NCI-H774 (cell line): ENCODE measurements around the gene ARID1B.

Source experiments
- DNase-seq: peaks from one replicate; lab custom pipeline; 2025; lab: John Stamatoyannopoulos, UW

The ARID1B gene

DNA sequence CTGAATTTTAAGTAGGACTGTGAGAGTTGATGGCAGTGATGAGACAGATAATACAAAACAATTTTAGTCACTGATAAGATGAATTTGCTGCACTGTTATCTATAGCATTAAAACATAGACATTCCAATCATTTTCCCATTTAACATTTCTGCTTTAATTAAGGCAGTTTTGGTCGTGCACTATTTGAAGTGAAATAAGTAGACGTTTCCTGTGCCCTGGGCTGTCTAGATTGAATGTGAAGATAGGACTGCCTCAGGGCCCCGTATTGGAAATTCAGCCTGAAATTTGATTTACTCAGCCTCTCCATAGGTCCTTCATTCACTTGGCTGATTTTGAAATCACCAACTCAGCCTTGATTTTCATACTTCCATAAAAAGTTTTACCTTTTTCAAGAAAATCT lies 48.3 kb downstream of the ARID1B start:
- no peak for DNase-seq

DNA sequence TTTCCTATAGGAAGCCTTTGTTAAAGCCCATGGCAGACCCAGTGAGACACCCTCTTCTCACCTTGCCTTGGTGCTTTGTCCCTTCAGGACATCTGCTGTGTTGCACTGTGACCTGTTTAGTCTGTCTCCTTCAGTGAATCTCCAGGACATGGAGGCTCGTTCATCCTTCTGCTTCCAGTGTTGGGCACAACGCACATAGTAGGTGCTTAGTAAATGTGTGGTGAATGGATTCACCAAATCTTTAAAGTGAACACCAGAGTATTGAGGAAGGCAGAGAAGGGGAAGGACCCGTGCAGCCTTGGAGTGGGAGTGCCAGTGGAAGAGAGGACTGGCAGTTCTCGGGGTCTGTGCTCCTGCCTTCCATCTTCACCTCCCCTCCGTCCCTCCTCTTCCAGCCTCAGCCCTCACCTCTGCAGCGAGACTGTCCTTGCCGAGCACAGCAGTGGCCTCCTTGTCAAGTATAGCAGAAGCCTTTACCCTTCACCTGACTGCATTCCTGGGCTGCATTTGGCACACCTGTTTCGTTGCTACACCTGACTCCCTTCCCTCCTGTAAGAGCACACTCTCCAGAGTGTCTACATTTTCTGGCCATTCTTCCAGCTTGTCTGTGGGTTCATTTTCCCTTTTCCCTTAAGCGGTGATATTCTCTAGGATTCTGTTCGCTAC lies 49.2 kb downstream of the ARID1B start:
- DNase-seq = no peak

DNA sequence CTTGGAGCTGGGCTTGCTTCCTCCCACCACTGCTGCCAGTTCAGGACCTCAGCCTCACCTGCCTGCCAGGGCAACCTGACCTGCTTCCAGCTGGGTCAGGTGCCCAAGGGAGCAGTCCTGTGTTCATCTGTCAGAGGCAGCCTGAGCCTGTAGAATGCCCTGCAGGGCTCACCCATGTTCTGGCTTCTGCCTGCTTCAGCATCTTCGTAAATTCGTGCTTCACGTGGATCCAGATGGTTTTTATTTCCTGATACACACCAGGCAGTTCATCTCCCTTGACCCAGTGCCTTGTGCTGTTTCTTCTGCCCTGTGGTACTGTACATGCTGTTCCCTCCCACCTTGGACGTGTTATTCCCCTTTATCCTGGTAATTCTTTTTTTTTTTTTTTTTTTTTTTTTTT lies 50.2 kb downstream of the ARID1B start:
- no peak for DNase-seq

DNA sequence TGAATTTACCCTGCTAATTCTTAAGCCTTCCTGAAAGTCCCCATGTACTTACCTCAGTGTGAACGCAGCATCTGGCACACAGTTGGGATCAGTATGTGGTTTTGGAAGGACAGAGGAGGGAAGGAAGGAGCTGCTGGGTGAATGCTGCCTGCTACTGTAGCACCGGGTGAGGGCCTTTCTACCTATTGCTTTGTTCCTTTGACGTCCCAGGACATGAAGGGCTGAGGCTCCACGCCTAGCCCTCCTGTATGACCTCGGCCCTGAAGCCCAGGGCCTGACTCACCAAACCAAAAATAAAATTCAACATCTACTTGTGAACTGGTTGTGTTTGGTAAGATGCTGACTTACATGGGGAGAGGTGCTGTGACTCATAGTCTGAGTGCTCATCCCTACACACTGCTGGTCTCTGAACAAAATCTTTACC lies 51.1 kb downstream of the ARID1B start:
- DNase-seq = no peak

DNA sequence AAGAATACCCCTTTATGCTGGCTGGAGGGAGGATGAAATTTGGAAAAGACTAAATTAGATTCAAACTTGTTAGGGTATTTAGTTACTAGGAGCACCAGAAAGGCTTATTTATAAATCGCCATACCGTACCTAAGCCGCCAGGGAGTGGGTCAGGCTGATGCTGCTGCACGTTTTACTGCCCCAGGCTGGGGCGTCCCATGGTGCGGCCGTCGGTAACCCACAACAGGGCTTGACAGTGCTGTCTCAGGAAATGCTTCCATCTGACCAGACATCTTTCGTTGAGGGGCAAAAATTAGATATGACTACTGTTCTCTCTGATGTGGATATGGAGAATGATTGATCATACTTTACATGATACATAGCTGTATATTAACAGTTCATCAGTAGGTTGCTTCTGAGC lies 52.9 kb downstream of the ARID1B start:
- DNase-seq = no peak

DNA sequence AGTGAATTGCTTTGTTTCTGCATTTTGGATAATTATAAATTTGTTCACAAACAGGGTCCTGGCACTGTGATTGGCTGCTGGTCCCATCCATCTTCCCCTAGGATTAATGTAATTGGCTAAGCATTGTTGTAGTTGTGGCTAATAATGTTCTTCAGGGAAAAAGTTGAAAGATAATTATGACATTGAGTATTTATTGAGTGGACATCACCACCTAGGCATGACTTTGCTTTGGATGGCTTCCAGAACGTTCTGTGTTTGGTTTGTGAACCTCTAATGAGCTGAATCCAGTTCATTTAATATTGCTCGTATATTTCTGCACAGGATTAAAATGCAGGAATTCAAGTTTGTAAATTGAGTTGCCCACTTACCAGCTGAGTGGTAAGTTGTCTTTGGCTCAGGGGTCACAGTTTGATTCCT lies 55.1 kb downstream of the ARID1B start:
- peak; percentile 82 for DNase-seq

DNA sequence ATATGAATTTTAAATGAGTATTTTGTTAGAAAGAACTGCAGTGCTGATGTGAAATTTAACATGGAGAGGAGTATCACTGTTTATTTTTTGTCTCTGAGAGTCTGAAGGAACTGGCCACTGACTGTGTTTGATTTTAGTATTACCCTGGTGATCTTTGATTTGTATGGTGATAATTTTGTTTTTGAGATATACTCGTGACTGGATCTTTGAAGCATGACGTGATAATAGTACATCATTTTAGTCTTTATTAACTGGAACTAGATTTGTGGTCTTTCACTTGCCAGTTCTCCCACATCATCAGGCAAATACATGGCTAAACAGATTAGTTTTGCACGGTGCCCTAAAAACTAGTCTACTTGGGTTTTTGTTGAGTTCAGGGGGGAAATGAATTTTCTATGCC lies 55.5 kb downstream of the ARID1B start:
- no peak for DNase-seq

DNA sequence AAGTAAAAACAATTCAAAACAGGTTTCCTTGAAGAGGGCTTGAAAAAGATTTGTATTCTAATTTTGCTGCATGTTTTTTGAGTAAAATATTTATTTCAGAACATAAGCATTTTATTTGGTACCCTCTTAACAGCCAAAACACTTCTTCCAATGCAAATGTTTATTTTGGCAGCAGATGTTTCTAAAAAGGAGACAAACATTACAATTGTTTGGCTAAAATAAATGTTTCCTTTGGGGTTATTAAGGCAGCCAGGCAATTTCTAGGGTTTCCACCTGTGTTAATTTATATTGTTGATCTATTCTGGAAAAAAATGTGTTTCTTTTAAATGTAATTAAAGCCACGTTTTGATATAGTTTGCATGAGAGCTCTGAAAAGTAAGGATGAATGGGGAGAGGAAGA lies 56.6 kb downstream of the ARID1B start:
- peak; percentile 75 for DNase-seq

DNA sequence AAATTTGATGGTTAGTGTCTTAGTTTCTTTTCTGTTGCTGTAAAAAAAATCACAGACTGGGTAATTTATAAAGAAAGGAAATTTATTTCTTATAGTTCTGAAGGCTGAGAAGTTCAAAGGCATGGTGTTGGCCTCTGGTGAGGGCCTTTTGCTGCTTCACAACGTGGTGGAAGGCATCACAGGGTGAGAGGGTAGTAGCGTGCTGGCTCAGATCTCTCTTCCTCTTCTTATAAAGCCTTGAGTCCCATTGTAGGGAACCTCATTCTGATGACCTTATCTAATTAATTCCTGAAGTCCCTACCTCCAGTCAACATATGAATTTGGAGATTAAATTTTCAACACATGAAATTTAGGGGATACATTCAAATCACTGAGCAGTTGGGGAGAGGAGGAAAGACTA lies 62.0 kb downstream of the ARID1B start:
- no peak for DNase-seq

DNA sequence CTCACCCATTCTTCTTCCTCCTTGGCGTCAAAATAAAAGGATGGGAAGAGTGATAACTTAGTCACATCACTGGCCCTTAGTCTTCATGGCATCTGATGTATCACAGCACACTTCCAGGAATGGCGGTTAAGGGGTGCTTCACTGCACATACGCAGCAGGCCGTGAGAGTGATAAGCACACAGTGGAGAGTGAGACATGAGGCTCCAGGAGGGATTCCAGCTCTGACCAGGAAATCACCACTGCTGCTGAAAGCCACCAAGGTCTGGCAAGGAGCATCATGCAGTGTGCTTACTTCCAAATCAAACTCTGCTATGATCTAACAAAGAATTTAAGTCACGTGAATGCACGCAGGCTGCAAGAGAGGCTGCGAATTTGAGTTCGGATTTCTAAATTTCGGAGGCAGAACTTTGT lies 62.4 kb downstream of the ARID1B start:
- DNase-seq = no peak

DNA sequence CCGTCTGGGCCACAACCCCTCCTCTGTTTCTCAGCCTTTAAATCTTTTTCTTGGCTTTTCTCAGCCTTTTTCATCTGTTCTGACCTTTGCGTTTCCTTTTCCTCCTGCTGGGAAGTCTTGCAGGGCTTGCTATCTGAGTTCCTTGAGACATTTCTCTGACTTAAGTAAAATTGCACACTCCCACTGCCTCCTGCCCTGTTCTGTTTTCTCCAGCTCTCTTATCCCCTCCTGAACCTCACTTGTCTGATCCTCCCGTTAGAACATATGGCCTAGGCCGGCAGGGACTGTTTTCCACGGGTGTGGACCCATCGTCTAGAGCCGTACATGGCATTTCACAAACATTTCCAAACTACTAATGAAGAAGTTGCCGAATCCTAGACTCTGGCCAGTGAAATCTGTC lies 63.0 kb downstream of the ARID1B start:
- DNase-seq = no peak

DNA sequence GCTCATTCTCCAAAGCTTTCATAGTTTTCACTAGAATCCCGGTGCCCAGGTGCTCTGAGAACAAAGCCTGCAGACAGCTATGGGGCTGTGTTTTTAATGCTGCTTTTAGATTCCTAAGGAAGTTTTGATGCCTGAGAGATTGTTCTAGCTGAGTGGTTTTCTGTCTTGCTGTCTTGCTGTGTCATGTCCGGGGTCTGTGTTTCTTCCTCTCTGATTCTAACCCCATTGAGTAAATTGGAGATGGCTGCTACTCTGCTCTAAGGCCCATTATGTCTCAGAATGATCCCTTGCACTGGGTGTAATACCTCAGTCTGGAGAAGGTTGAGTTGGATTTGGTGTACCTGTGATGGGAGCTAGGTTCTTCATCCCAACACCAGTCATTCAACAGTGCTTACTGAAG lies 63.4 kb downstream of the ARID1B start:
- no peak for DNase-seq

DNA sequence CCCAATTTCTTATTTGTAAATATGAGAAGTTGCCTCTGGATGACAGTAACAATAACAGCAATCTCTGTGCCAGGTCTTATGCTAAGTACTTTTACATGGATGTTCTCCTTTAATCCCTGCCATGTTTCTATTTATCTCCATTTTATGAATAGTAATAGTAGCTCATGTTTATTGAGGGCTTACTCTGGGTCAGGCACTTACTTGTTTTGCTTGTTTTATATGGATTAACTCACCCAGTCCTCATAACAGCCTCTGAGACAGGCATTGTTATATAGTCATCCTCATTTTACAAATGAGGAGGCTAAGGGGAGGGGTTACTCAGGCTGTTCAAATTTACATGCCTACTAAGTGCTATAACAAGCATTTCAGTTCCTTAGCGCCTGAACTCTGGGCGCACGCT lies 64.3 kb downstream of the ARID1B start:
- no peak for DNase-seq

DNA sequence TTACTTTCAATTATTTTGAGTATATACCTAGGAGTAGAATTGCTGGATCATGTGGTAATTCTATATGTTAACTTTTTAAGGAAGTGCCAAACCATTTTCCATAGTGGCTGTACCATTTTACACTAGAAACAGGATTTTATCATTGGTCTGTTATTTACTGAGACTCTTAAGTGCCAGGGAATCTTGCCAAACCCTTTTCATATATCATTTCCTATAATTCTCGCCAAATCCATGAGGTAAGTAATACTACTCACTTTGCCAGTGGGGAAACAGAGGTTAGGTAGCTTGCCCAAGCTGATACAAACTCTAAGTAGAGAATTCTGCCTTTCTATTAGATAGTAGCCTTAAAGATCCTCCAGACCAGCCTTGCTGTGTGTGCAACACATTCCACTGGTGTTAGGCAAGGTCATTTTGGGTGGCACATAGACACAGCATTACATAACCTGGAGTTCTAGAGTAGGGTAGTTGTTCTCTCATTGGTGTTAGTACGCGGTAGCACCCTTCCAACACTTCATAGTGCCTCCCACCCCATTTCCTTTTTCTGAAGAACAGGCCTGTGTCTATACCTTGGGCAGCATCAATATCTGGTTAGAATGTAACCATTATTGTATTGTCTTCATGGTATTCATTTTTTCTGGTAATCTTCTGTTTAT lies 65.5 kb downstream of the ARID1B start:
- no peak for DNase-seq

DNA sequence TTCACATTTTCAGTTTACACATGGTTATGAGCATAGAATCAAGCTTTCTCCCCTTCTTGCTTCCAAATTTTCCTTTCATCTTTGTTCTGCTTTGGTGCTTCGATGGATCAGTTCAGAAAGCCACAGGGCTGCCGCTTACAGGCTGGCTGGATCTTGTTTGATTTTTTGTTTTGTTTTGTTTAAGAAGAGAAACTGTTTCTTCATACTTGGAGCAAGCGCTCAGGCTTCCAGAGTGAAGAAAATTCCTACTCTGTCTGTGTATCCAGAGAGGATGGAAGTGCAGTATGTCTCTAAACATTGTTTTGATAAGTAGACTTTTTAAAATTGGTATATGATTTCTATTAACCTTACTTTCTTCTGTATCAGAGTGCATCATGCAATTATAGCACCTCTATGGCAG lies 66.9 kb downstream of the ARID1B start:
- DNase-seq = no peak

DNA sequence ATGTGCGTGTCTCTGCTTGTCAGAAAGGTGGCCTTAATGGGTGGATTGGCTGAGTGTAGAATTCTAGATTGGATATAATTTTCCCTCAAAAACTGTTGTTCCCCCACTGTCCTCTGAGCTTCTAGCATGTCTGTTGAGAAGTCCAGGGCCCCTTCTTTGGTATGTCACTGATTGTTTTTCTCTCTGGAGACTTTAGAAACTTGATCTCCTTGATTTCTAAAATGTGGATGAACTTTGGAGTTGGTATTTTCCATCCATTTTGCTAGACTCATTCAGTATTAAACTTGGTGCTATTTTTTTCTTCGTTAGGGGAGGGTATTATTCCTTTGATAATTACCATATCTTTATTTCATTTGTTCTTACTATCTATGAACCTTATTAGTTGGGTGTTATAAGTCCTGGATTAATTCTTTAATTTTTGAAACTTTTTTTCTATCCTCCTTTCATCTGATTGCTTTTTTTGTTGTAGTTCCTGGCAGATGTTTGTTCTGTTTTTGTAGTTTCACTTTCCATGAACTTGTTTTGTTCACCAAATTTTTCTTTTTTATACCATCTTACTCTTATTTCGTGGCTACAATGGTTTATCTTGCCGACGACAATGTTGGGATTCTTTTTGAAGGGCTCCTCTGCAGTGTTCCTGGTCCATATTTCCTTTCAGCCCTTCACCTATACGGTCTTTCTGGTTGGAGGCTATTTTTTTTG lies 68.4 kb downstream of the ARID1B start:
- DNase-seq = no peak

DNA sequence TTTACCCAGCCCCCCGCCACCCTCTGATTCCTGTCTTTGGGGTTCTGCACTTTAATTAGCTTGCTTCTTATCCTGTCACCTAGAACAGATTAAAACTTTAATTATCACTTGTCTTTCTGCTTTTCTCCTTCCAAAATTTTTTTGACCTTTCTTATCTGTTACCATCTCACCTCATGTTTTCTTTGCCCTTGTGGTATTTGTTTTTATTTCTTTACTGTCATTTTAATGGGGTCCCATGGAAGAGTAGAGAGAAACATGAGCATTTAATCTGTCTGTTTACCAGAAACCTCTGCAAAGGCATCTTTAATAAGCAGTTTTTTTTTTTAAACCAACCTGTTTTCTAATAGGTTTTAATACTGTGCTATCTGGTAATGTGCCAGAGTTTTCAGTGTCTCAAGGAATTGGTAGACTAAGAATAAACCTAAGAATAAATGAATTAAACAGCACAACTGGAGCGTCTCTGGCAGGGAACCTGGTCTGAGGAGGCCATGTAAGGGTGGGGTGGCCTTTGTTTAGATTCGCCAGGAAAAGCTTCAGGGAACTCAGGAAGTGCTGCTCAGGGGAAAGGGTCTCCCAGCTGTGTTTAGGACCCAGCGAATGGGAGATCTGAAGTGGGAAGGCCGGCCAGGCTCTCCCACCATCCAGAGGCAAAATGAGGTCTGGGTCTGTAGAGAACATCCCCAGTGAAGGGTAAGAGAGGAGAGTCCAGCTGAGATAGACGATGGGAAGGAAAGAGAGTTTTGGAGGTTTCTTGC lies 69.8 kb downstream of the ARID1B start:
- no peak for DNase-seq

DNA sequence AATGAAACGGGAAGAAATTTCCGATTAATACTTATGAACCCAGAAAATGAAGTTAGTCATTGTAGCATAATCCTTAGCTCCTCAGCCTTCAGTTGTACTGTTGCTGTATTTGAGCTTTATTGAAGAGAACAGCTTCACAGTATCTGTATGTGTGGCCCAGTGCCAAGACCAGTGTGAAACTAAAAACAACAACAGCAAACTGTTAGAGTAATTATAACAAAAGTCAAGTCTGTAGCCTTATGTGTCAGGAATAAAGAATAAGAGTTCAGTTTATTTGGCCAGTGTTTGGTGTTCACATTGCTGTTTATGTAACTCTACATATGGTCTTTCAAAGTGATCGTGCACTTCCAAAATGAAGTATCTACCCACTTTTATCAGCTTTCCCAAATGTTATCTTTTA lies 70.9 kb downstream of the ARID1B start:
- DNase-seq = no peak

DNA sequence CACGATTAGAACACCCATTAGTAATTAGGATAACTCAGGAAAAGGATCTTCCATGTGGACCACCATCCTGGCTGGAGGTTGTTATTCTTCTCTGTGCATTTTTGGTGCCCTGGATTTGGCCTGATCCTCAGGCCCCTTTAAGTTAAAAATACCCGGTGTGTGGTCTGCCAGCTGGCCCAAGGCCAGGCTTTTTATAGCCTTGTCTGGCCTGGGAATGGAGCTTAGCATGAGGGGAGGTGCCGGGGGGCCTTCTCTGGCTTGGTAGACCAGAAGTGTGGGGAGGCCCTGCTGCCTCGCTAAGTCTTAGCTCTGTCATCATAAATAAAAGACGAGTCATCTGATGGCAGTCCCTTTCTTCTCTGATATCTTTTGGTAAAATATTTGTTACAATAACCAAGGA lies 71.4 kb downstream of the ARID1B start:
- DNase-seq = no peak

DNA sequence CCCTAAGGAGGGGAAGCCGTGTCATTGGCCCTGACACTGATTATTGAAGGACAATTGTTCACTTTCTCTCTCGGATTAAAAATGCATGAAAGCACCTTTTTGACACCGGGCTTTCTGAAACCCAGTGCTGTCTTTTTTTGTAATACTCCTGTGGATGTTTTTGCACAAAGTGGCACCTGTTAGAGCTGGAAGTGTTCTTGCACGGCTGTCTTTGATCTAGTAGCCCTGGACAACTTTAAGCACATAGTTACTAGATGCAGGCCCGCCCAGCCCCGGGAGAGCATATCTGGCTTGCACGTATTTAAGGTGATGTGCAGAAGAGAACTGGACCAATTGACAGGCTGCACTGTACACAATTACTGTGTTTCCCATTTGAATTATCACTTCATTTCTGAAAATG lies 72.6 kb downstream of the ARID1B start:
- no peak for DNase-seq

DNA sequence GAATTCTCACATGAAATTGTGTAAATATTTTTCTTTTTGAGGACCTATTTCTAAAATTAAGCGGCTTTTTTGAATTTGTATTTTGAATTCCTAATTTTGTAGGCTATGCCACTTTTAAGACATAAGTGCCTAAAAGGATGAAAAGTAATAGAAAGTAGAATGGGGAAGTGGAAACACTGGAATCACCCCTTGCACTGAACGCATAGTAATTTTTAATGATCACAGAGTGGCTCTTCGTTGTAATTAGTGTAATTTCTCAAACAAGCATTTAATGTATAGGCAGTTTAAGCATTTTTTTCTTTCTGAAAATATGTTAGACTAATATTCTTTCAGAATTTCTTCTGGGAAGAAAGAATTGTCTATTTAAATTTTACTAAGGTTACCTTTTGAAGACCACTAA lies 73.2 kb downstream of the ARID1B start:
- no peak for DNase-seq

DNA sequence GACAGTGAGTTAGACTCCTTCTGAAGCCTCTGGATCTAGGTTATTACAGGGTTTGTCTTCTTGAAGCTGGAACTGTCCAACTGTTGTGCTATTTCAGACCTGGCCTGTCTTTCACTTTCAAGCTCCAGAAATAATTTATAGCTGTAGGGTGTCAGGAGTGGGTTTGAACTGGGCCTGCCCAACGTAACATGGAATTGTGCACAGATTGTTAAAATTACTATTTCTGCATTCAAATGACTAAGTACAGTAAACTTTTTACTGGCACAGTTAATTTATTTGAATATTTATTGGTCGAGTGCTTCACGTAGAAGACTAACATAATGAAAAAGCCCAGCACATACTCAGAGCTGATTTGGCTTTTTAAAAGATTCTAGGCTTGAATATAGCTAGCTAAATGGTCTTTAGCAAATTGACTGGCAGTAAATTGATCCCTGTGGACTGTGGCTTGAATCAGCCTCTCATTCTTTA lies 74.3 kb downstream of the ARID1B start:
- no peak for DNase-seq
